DOHH2 (cell line): ENCODE data around the gene GFPT2.

Source experiments
- H3F3A ChIP-seq: fragments of 200-600 bp; sonication (generic), shearing (Covaris generic); 2 replicates; pipeline ENCODE4 v1.6.0; 2016; ENCODE audit warnings: antibody characterized with exemption, mild to moderate bottlenecking; ENCODE audit not compliant: control insufficient read depth, insufficient read depth
- H3K27ac ChIP-seq: fragments of 200-600 bp; sonication (generic); 2 replicates; pipeline ENCODE4 v1.5.1; 2014; ENCODE audit warnings: low read depth, mild to moderate bottlenecking, low read length, moderate library complexity
- H3K27me3 ChIP-seq: fragments of 200-600 bp; sonication (generic); 2 replicates; pipeline ENCODE4 v1.6.1; 2014; ENCODE audit warnings: mild to moderate bottlenecking, low read length, mixed read lengths; ENCODE audit not compliant: control insufficient read depth
- H3K36me3 ChIP-seq: fragments of 200-600 bp; sonication (generic); 2 replicates; pipeline ENCODE4 v1.6.1; 2014; ENCODE audit warnings: mild to moderate bottlenecking, low read length, moderate library complexity, mixed read lengths; ENCODE audit not compliant: control insufficient read depth
- H3K4me1 ChIP-seq: fragments of 200-600 bp; sonication (generic); 2 replicates; pipeline ENCODE4 v1.6.1; 2014; ENCODE audit warnings: mild to moderate bottlenecking, low read length, mixed read lengths; ENCODE audit not compliant: control insufficient read depth
- H3K4me2 ChIP-seq: fragments of 200-600 bp; sonication (generic); 2 replicates; pipeline ENCODE4 v1.6.0; 2014; ENCODE audit warnings: mild to moderate bottlenecking, low read length, moderate library complexity
- H3K4me3 ChIP-seq: fragments of 200-600 bp; sonication (generic); 2 replicates; pipeline ENCODE4 v1.5.1; 2014; ENCODE audit warnings: mild to moderate bottlenecking, low read length, mixed read lengths
- H3K79me2 ChIP-seq: fragments of 200-600 bp; sonication (generic); 2 replicates; pipeline ENCODE4 v1.6.1; 2014; ENCODE audit warnings: mild to moderate bottlenecking, low read length, mixed read lengths; ENCODE audit not compliant: control insufficient read depth
- H3K9me2 ChIP-seq: fragments of 200-600 bp; sonication (generic); replicated peaks from 2 replicates; pipeline ENCODE4 v1.6.1; 2014; ENCODE audit warnings: mild to moderate bottlenecking, low read length, mixed read lengths; ENCODE audit not compliant: control insufficient read depth
- H3K9me3 ChIP-seq: fragments of 200-600 bp; sonication (generic); 2 replicates; pipeline ENCODE4 v1.6.1; 2014; ENCODE audit warnings: antibody characterized with exemption, low read length, mixed read lengths; ENCODE audit not compliant: control insufficient read depth, insufficient read depth
- H4K20me1 ChIP-seq: fragments of 200-600 bp; sonication (generic); 2 replicates; pipeline ENCODE4 v1.6.0; 2014; ENCODE audit warnings: low read depth, mild to moderate bottlenecking, antibody characterized with exemption, low read length, moderate library complexity; ENCODE audit not compliant: control insufficient read depth, insufficient read depth
- CTCF ChIP-seq: fragments of 200-600 bp; sonication (generic); IDR thresholded peaks from one replicate; pipeline ENCODE4 v1.5.1; 2014; ENCODE audit warnings: antibody characterized with exemption, mild to moderate bottlenecking, low read depth, low read length; ENCODE audit not compliant: poor library complexity, severe bottlenecking
- EZH2phosphoT487 ChIP-seq: fragments of 200-600 bp; sonication (generic); IDR thresholded peaks from 2 replicates; pipeline ENCODE4 v1.6.1; 2017; ENCODE audit warnings: borderline replicate concordance, mild to moderate bottlenecking, antibody characterized with exemption, low read length, moderate library complexity, mixed read lengths

GFPT2 gene

GRCh38 chr5:180313677-180314505 is 39.2 kb downstream of the GFPT2 start:
- no peaks in the 10 kb centered on the region for H3K4me1 ChIP-seq
- no peaks in the 10 kb centered on the region for H3K79me2 ChIP-seq
- no peak overlapping the region for H3K27ac ChIP-seq
- no peak overlapping the region for H3K4me3 ChIP-seq
- H4K20me1 ChIP-seq = no peaks in the 10 kb centered on the region
- H3K27me3 ChIP-seq = no peaks in the 10 kb centered on the region
- no peak overlapping the region for H3K4me2 ChIP-seq
- H3K9me2 ChIP-seq = no peaks in the 10 kb centered on the region
- H3F3A ChIP-seq = no peaks in the 10 kb centered on the region
- no peaks in the 10 kb centered on the region for H3K9me3 ChIP-seq
- no peaks in the 10 kb centered on the region for H3K36me3 ChIP-seq
- TF ChIP-seq CTCF = no peak
- no peak for TF ChIP-seq EZH2phosphoT487

- no peak overlapping the region for H3K27ac ChIP-seq
- no peaks in the 10 kb centered on the region for H3F3A ChIP-seq
- no peaks in the 10 kb centered on the region for H4K20me1 ChIP-seq
- TF ChIP-seq EZH2phosphoT487 (no peak), CTCF (no peak)
- no peaks in the 10 kb centered on the region for H3K36me3 ChIP-seq
- H3K4me3 ChIP-seq = no peak overlapping the region
- H3K4me2 ChIP-seq = no peak overlapping the region
- no peaks in the 10 kb centered on the region for H3K27me3 ChIP-seq
- no peaks in the 10 kb centered on the region for H3K4me1 ChIP-seq
- no peaks in the 10 kb centered on the region for H3K9me3 ChIP-seq
- no peaks in the 10 kb centered on the region for H3K9me2 ChIP-seq
- H3K79me2 ChIP-seq = no peaks in the 10 kb centered on the region
Observed at GRCh38 chr5:180311216-180311615, 41.9 kb downstream of the GFPT2 start.

GRCh38 chr5:180306796-180307195 is 46.3 kb downstream of the GFPT2 start:
- Histone ChIP-seq H3K4me1 (no peaks in the 10 kb centered on the region), H3F3A (no peaks in the 10 kb centered on the region), H3K79me2 (no peaks in the 10 kb centered on the region), H4K20me1 (no peaks in the 10 kb centered on the region), H3K9me3 (no peaks in the 10 kb centered on the region), H3K4me3 (no peak overlapping the region), H3K9me2 (no peaks in the 10 kb centered on the region), H3K36me3 (no peaks in the 10 kb centered on the region), H3K27ac (no peak overlapping the region), H3K4me2 (no peak overlapping the region), H3K27me3 (no peaks in the 10 kb centered on the region)
- TF ChIP-seq CTCF = no peak
- no peak for TF ChIP-seq EZH2phosphoT487
